Naive thymus-derived CD4-positive, alpha-beta T cell (primary cell): ENCODE results near the gene CHPF. TPM values are rescaled to one million over a fixed set of nuclear protein-coding genes. Genes with fewer than 3 reads are reported as not detected.

Source experiments
- ATAC-seq: fragments of 150-1000 bp; cut with Tn5 transposase; 2 replicates; pipeline ENCODE4 v1.10.0; 2021; ENCODE audit warnings: mild to moderate bottlenecking, moderate library complexity
- CTCF ChIA-PET: fragments of 350-600 bp; sonication (Branson Sonifier 250); formaldehyde crosslinking; loops from one replicate; lab custom pipeline; 2021; ENCODE audit warnings: antibody characterized with exemption; lab: Charles Lee
- POLR2A ChIA-PET: fragments of 350-600 bp; sonication (Branson Sonifier 250); formaldehyde crosslinking; loops from one replicate; lab custom pipeline; 2021; ENCODE audit warnings: antibody characterized with exemption, inconsistent platforms; lab: Charles Lee
- DNase-seq, 9 donors: peaks; one replicate each; pipeline versions ENCODE4 v3.0.0 to v3.0.0-alpha.2; 2020 to 2022; ENCODE audit warnings: mixed read lengths in 1 of 9
- H3K27ac ChIP-seq: one replicate; pipeline ENCODE4 v1.7.0; 2013; ENCODE audit warnings: mild to moderate bottlenecking, low read depth, low read length, moderate library complexity
- H3K27me3 ChIP-seq, 2 donors: one replicate each; pipeline ENCODE4 v1.7.0; 2013; ENCODE audit warnings: low read length in 2 of 2, mild to moderate bottlenecking in 2 of 2, moderate library complexity in 2 of 2; ENCODE audit not compliant: control insufficient read depth in 2 of 2, insufficient read depth in 2 of 2
- H3K36me3 ChIP-seq, 3 experiments: 1 replicate in 2 of 3; 2 replicates in 1 of 3; pipeline ENCODE4 v1.7.0; 2013; ENCODE audit warnings: low read length in 3 of 3, mild to moderate bottlenecking in 3 of 3, moderate library complexity in 1 of 3; ENCODE audit not compliant: insufficient read depth in 3 of 3, control insufficient read depth in 2 of 3
- H3K4me1 ChIP-seq, 2 donors: one replicate each; pipeline ENCODE4 v1.7.0; 2013; ENCODE audit warnings: low read length in 2 of 2, mild to moderate bottlenecking in 2 of 2, moderate library complexity in 1 of 2; ENCODE audit not compliant: control insufficient read depth in 2 of 2, insufficient read depth in 2 of 2
- H3K4me3 ChIP-seq: 2 replicates; pipeline ENCODE4 v1.7.0; 2013; ENCODE audit warnings: mild to moderate bottlenecking, low read length
- H3K9me3 ChIP-seq, 3 experiments: 1 replicate in 2 of 3; 2 replicates in 1 of 3; pipeline ENCODE4 v1.7.0; 2013; ENCODE audit warnings: low read length in 3 of 3; ENCODE audit not compliant: control insufficient read depth in 2 of 3
- H3K27ac Mint-ChIP-seq, 9 donors: one replicate each; pipeline ENCODE4 v1.8.0; 2020 to 2022; ENCODE audit warnings: mixed read lengths in 9 of 9, mild to moderate bottlenecking in 8 of 9, moderate library complexity in 5 of 9, inconsistent platforms in 2 of 9
- H3K27me3 Mint-ChIP-seq, 5 donors: one replicate each; pipeline ENCODE4 v1.8.0; 2021 to 2022; ENCODE audit warnings: mixed read lengths in 5 of 5, mild to moderate bottlenecking in 1 of 5
- H3K36me3 Mint-ChIP-seq, 5 donors: one replicate each; pipeline ENCODE4 v1.8.0; 2020 to 2022; ENCODE audit warnings: mixed read lengths in 5 of 5, mild to moderate bottlenecking in 3 of 5, inconsistent platforms in 1 of 5
- H3K4me1 Mint-ChIP-seq, 7 donors: one replicate each; pipeline ENCODE4 v1.8.0; 2020 to 2022; ENCODE audit warnings: mixed read lengths in 7 of 7, mild to moderate bottlenecking in 3 of 7, inconsistent platforms in 1 of 7
- H3K4me3 Mint-ChIP-seq, 10 donors: one replicate each; pipeline ENCODE4 v1.8.0; 2020 to 2022; ENCODE audit warnings: mild to moderate bottlenecking in 10 of 10, mixed read lengths in 10 of 10, moderate library complexity in 6 of 10, inconsistent platforms in 2 of 10
- H3K9me3 Mint-ChIP-seq, 11 donors: one replicate each; pipeline ENCODE4 v1.8.0; 2020 to 2022; ENCODE audit warnings: mixed read lengths in 11 of 11, mild to moderate bottlenecking in 4 of 11, inconsistent platforms in 1 of 11, moderate library complexity in 1 of 11
- intact Hi-C, 2 donors: fragments of 100-400 bp; cut with micrococcal nuclease; formaldehyde crosslinking; loops; one replicate each; pipeline ENCODE4 v1.15.1; 2023
- polyA plus RNA-seq, 2 donors: library from polyadenylated mRNA; unstranded; fragments of 300-500 nt; fragmentation: Illumina TruSeq; gene quantifications; one replicate each; pipeline ENCODE4 v1.2.3, GENCODE V29; 2021
- total RNA-seq, 6 experiments: library from RNA in 5 of 6; stranded (reverse) in 5 of 6; gene quantifications; 1 replicate in 5 of 6; 2 replicates in 1 of 6; pipeline ENCODE4 v1.2.3 and lab custom pipeline; 2021 to 2026

The CHPF gene
- total and polyA plus RNA-seq, 7 experiments from 2014 or later, result 4.1 to 15.3 (median 5.7) TPM

- intact Hi-C loops, result no loop called here
- Histone ChIP-seq H3K27me3 (no peaks in the 10 kb centered on the region), H3K4me3 (no peak overlapping the region), H3K4me1 (peaks cover 2 to 3% of the 10 kb centered on the region in 2 donors), H3K9me3 (no peaks in the 10 kb centered on the region), H3K36me3 (no peaks in the 10 kb centered on the region), H3K27ac (no peak overlapping the region)
- ATAC-seq (no peak), DNase-seq (no peak)
- H3K4me1 Mint-ChIP-seq, result peaks cover 0 to 10% (median 3%) of the 10 kb centered on the region in 7 donors
- CTCF ChIA-PET, result interaction anchor here (0.7 kb wide), 1 partner anchor 77 kb away, joined by 3 read pairs; no protein-coding TSS in a partner anchor
- H3K4me3 Mint-ChIP-seq, result no peak overlapping the region
- peaks cover 0 to 4% (median 0%) of the 10 kb centered on the region in 5 donors for H3K36me3 Mint-ChIP-seq
- no peak overlapping the region for H3K27ac Mint-ChIP-seq
- H3K9me3 Mint-ChIP-seq, result no peaks in the 10 kb centered on the region
- peaks cover 0 to 4% (median 0%) of the 10 kb centered on the region in 5 donors for H3K27me3 Mint-ChIP-seq
- POLR2A ChIA-PET, result no interaction called here
Measured at GRCh38 chr2:219536967-219537366, 6.6 kb downstream of the CHPF start.

GRCh38 chr2:219536425-219536824 lies 7.2 kb downstream of the CHPF start:
- Histone ChIP-seq H3K4me1 (no peaks in the 10 kb centered on the region), H3K9me3 (no peaks in the 10 kb centered on the region), H3K36me3 (no peaks in the 10 kb centered on the region), H3K27ac (no peak overlapping the region), H3K27me3 (no peaks in the 10 kb centered on the region), H3K4me3 (no peak overlapping the region)
- intact Hi-C loops, result no loop called here
- Mint-ChIP-seq H3K36me3 (peaks cover 0 to 4% (median 0%) of the 10 kb centered on the region in 5 donors), H3K4me1 (peaks cover 0 to 5% (median 0%) of the 10 kb centered on the region in 7 donors), H3K9me3 (no peaks in the 10 kb centered on the region), H3K4me3 (no peak overlapping the region), H3K27ac (no peak overlapping the region), H3K27me3 (peaks cover under 1 to 8% (median 2%) of the 10 kb centered on the region in 5 donors)
- CTCF ChIA-PET, result no interaction called here
- ATAC-seq (no peak), DNase-seq (no peak)
- POLR2A ChIA-PET, result no interaction called here

DNA sequence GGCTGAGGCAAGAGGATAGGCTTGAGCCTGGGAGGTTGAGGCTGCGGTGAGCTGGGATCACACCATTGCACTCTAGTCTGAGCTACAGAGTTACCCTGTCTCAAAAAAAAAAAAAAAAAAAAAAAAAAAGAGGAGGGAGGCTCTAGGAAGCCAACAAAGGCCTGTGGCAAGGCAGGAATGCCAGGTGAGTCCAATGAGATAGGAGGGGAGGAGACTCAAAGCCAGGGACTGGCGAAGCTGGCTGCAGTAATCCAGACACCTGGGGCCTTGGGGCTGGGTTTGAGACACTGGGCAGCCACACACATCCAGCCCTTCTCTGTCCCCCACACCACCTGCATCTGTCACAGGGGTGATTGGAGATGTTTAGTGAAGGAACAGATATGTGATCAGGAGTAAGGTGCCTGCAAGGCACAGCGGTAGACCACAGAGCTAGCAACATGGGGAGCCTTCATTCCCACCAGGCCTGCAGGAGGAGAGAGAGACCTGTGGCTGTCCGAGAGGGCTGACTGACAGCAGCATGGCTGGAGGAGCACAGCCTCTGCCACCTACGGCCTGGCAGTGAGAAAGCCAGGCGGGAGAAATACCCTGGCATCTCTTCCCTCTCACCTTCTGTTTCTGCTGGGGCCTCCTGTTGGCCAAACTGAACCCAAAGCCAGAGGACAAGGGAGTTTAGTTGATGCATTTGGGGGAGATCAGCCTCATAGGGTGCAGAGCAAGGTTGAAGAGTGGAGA lies 9.5 kb downstream of the CHPF start:
- H3K9me3 Mint-ChIP-seq, result no peaks in the 10 kb centered on the region
- peaks cover 0 to 8% of the 10 kb centered on the region in 2 donors for H3K4me1 ChIP-seq
- POLR2A ChIA-PET, result no interaction called here
- peaks cover 22 to 29% (median 24%) of the 10 kb centered on the region in 5 donors for H3K27me3 Mint-ChIP-seq
- CTCF ChIA-PET, result interaction anchor here (1.0 to 1.2 kb wide), 3 partner anchors 73 to 108 kb away, joined by 3 to 7 read pairs (median 3); no protein-coding TSS in a partner anchor
- peaks cover 3 to 11% of the 10 kb centered on the region in 2 donors for H3K27me3 ChIP-seq
- no peaks in the 10 kb centered on the region for H3K36me3 ChIP-seq
- no peak overlapping the region for H3K27ac ChIP-seq
- H3K27ac Mint-ChIP-seq, result no peak overlapping the region
- peaks cover 0 to 7% (median 0%) of the 10 kb centered on the region in 7 donors for H3K4me1 Mint-ChIP-seq
- ATAC-seq (no peak), DNase-seq (no peak)
- H3K36me3 Mint-ChIP-seq, result peaks cover 0 to 3% (median 0%) of the 10 kb centered on the region in 5 donors
- H3K4me3 ChIP-seq, result no peak overlapping the region
- intact Hi-C loops, result no loop called here
- no peaks in the 10 kb centered on the region for H3K9me3 ChIP-seq
- no peak overlapping the region for H3K4me3 Mint-ChIP-seq

- H3K9me3 ChIP-seq, result no peaks in the 10 kb centered on the region
- ChIA-PET POLR2A (no interaction called here), CTCF (interaction anchor here (5.0 kb wide), 1 partner anchor 130 kb away, joined by 67 read pairs; no protein-coding TSS in a partner anchor)
- ATAC-seq (no peak), DNase-seq (no peak)
- H3K4me1 ChIP-seq, result peaks cover 0 to 8% of the 10 kb centered on the region in 2 donors
- peaks cover 0 to 7% (median 0%) of the 10 kb centered on the region in 7 donors for H3K4me1 Mint-ChIP-seq
- no peak overlapping the region for H3K4me3 Mint-ChIP-seq
- no peak overlapping the region for H3K27ac Mint-ChIP-seq
- H3K4me3 ChIP-seq, result no peak overlapping the region
- intact Hi-C loops, result no loop called here
- no peaks in the 10 kb centered on the region for H3K9me3 Mint-ChIP-seq
- peaks cover 3 to 18% of the 10 kb centered on the region in 2 donors for H3K27me3 ChIP-seq
- H3K36me3 Mint-ChIP-seq, result no peaks in the 10 kb centered on the region
- no peaks in the 10 kb centered on the region for H3K36me3 ChIP-seq
- peaks cover 37 to 45% (median 40%) of the 10 kb centered on the region in 5 donors for H3K27me3 Mint-ChIP-seq
- H3K27ac ChIP-seq, result no peak overlapping the region
Measured at GRCh38 chr2:219532378-219532649, 11.3 kb downstream of the CHPF start.

- Histone ChIP-seq H3K27ac (no peak overlapping the region), H3K4me3 (no peak overlapping the region), H3K27me3 (peaks cover 3 to 20% of the 10 kb centered on the region in 2 donors), H3K4me1 (peaks cover 0 to 8% of the 10 kb centered on the region in 2 donors), H3K9me3 (no peaks in the 10 kb centered on the region), H3K36me3 (no peaks in the 10 kb centered on the region)
- Mint-ChIP-seq H3K27ac (no peak overlapping the region), H3K27me3 (peaks cover 39 to 50% (median 44%) of the 10 kb centered on the region in 5 donors), H3K9me3 (no peaks in the 10 kb centered on the region), H3K4me1 (peaks cover 0 to 7% (median 0%) of the 10 kb centered on the region in 7 donors), H3K36me3 (no peaks in the 10 kb centered on the region), H3K4me3 (no peak overlapping the region)
- ChIA-PET POLR2A (no interaction called here), CTCF (interaction anchor here (0.6 to 5.0 kb wide), 4 partner anchors 22 to 185 kb away, joined by 3 to 67 read pairs (median 12); no protein-coding TSS in a partner anchor)
- intact Hi-C loops, result loop anchor here in 1 of 2 donors (2.0 kb wide), 1 partner anchor 23 kb away; no protein-coding TSS in a partner anchor
- no peak for DNase-seq
- ATAC-seq, result no peak
Measured at GRCh38 chr2:219531639-219532377, 11.8 kb downstream of the CHPF start.

- H3K36me3 ChIP-seq, result no peaks in the 10 kb centered on the region
- ATAC-seq (peak; percentile 91), DNase-seq (peak; percentile 70 to 89 (median 83))
- no peak overlapping the region for H3K27ac ChIP-seq
- intact Hi-C loops, result loop anchor here (1.0 to 2.0 kb wide), 8 partner anchors 21 to 370 kb away; partner anchors contain the start of gene NHEJ1 (in 1 of the 2)
- Mint-ChIP-seq H3K27ac (no peak overlapping the region), H3K27me3 (peaks cover 53 to 65% (median 57%) of the 10 kb centered on the region in 5 donors), H3K4me3 (no peak overlapping the region), H3K4me1 (peaks cover 0 to 7% (median 0%) of the 10 kb centered on the region in 7 donors), H3K36me3 (no peaks in the 10 kb centered on the region), H3K9me3 (no peaks in the 10 kb centered on the region)
- no peak overlapping the region for H3K4me3 ChIP-seq
- no peaks in the 10 kb centered on the region for H3K9me3 ChIP-seq
- ChIA-PET POLR2A (interaction anchor here (1.2 to 1.4 kb wide), 2 partner anchors 35 to 128 kb away, joined by 5 to 8 read pairs; a partner anchor contains a TSS), CTCF (interaction anchor here (0.9 to 5.0 kb wide), 19 partner anchors 8 to 194 kb away, joined by 3 to 67 read pairs (median 7); partner anchors contain the start of gene GMPPA)
- H3K27me3 ChIP-seq, result peaks cover 3 to 20% of the 10 kb centered on the region in 2 donors
- peaks cover 0 to 8% of the 10 kb centered on the region in 2 donors for H3K4me1 ChIP-seq
Measured at GRCh38 chr2:219530048-219530963, 13.3 kb downstream of the CHPF start.
